ENCODE results near the gene SLC35G6. TPM values are rescaled to one million over a fixed set of nuclear protein-coding genes. Genes with fewer than 3 reads are reported as not detected.

SLC35G6 gene
- total and polyA plus RNA-seq, 2 experiments from 2014 or later = 0.16 TPM; not detected in 1

DNA sequence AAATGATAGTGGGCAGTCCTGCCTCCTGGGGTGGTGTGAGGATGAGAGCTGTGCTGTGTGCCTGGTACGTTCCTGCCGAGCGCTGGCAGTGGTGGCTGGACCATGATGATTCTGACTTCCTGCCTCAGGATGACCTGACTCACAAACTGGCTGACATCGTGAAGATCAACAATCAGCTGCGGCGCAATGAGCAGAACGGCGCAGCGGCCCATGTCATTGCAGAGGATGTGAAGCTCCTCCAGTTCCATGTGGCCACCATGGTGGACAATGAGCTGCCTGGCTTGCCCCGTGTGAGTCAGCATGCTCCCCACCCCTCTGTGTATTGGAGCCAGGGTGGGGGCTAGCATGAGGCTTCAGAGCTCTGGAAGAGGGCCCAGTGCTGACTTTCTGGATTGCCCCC lies 16.0 kb downstream of the SLC35G6 start:
- no peak overlapping the region for H3K27ac Mint-ChIP-seq
- peaks cover 84% of the 10 kb centered on the region for H3K36me3 Mint-ChIP-seq (ENCODE audit: low read depth)
- TF ChIP-seq NANOG (IDR thresholded peaks at IDR 0.05; ENCODE audit: borderline replicate concordance) (no peak), JUNB (IDR thresholded peaks at IDR 0.05; ENCODE audit: unreplicated experiment) (no peak), CREB1 (CRISPR knock-in tag; IDR thresholded peaks at IDR 0.05; ENCODE audit: low read depth) (no peak), ZNF114 (CRISPR knock-in tag; IDR thresholded peaks at IDR 0.05) (no peak), EZH2 (IDR thresholded peaks at IDR 0.05; ENCODE audit: low read depth, unreplicated experiment) (no peak), ZNF331 (CRISPR knock-in tag; IDR thresholded peaks at IDR 0.05; ENCODE audit: low read depth) (no peak), STAT1 (IDR thresholded peaks at IDR 0.05; ENCODE audit: unreplicated experiment) (no peak), POLR2AphosphoS5 (IDR thresholded peaks at IDR 0.05; ENCODE audit: low read depth) (no peak), EZH2phosphoT487 (IDR thresholded peaks at IDR 0.05; ENCODE audit: unreplicated experiment) (no peak)
- TF ChIP-seq, protein P1, sequence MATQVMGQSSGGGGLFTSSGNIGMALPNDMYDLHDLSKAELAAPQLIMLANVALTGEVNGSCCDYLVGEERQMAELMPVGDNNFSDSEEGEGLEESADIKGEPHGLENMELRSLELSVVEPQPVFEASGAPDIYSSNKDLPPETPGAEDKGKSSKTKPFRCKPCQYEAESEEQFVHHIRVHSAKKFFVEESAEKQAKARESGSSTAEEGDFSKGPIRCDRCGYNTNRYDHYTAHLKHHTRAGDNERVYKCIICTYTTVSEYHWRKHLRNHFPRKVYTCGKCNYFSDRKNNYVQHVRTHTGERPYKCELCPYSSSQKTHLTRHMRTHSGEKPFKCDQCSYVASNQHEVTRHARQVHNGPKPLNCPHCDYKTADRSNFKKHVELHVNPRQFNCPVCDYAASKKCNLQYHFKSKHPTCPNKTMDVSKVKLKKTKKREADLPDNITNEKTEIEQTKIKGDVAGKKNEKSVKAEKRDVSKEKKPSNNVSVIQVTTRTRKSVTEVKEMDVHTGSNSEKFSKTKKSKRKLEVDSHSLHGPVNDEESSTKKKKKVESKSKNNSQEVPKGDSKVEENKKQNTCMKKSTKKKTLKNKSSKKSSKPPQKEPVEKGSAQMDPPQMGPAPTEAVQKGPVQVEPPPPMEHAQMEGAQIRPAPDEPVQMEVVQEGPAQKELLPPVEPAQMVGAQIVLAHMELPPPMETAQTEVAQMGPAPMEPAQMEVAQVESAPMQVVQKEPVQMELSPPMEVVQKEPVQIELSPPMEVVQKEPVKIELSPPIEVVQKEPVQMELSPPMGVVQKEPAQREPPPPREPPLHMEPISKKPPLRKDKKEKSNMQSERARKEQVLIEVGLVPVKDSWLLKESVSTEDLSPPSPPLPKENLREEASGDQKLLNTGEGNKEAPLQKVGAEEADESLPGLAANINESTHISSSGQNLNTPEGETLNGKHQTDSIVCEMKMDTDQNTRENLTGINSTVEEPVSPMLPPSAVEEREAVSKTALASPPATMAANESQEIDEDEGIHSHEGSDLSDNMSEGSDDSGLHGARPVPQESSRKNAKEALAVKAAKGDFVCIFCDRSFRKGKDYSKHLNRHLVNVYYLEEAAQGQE (IDR thresholded peaks at IDR 0.05; ENCODE audit: unreplicated experiment) = no peak
- TF ChIP-seq, protein P2, sequence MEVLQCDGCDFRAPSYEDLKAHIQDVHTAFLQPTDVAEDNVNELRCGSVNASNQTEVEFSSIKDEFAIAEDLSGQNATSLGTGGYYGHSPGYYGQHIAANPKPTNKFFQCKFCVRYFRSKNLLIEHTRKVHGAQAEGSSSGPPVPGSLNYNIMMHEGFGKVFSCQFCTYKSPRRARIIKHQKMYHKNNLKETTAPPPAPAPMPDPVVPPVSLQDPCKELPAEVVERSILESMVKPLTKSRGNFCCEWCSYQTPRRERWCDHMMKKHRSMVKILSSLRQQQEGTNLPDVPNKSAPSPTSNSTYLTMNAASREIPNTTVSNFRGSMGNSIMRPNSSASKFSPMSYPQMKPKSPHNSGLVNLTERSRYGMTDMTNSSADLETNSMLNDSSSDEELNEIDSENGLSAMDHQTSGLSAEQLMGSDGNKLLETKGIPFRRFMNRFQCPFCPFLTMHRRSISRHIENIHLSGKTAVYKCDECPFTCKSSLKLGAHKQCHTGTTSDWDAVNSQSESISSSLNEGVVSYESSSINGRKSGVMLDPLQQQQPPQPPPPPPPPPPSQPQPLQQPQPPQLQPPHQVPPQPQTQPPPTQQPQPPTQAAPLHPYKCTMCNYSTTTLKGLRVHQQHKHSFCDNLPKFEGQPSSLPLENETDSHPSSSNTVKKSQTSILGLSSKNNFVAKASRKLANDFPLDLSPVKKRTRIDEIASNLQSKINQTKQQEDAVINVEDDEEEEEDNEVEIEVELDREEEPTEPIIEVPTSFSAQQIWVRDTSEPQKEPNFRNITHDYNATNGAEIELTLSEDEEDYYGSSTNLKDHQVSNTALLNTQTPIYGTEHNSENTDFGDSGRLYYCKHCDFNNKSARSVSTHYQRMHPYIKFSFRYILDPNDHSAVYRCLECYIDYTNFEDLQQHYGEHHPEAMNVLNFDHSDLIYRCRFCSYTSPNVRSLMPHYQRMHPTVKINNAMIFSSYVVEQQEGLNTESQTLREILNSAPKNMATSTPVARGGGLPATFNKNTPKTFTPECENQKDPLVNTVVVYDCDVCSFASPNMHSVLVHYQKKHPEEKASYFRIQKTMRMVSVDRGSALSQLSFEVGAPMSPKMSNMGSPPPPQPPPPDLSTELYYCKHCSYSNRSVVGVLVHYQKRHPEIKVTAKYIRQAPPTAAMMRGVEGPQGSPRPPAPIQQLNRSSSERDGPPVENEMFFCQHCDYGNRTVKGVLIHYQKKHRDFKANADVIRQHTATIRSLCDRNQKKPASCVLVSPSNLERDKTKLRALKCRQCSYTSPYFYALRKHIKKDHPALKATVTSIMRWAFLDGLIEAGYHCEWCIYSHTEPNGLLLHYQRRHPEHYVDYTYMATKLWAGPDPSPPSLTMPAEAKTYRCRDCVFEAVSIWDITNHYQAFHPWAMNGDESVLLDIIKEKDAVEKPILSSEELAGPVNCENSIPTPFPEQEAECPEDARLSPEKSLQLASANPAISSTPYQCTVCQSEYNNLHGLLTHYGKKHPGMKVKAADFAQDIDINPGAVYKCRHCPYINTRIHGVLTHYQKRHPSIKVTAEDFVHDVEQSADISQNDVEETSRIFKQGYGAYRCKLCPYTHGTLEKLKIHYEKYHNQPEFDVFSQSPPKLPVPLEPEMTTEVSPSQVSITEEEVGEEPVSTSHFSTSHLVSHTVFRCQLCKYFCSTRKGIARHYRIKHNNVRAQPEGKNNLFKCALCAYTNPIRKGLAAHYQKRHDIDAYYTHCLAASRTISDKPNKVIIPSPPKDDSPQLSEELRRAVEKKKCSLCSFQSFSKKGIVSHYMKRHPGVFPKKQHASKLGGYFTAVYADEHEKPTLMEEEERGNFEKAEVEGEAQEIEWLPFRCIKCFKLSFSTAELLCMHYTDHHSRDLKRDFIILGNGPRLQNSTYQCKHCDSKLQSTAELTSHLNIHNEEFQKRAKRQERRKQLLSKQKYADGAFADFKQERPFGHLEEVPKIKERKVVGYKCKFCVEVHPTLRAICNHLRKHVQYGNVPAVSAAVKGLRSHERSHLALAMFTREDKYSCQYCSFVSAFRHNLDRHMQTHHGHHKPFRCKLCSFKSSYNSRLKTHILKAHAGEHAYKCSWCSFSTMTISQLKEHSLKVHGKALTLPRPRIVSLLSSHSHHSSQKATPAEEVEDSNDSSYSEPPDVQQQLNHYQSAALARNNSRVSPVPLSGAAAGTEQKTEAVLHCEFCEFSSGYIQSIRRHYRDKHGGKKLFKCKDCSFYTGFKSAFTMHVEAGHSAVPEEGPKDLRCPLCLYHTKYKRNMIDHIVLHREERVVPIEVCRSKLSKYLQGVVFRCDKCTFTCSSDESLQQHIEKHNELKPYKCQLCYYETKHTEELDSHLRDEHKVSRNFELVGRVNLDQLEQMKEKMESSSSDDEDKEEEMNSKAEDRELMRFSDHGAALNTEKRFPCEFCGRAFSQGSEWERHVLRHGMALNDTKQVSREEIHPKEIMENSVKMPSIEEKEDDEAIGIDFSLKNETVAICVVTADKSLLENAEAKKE (CRISPR knock-in tag; IDR thresholded peaks at IDR 0.05) = no peak
- TF ChIP-seq, protein P3, sequence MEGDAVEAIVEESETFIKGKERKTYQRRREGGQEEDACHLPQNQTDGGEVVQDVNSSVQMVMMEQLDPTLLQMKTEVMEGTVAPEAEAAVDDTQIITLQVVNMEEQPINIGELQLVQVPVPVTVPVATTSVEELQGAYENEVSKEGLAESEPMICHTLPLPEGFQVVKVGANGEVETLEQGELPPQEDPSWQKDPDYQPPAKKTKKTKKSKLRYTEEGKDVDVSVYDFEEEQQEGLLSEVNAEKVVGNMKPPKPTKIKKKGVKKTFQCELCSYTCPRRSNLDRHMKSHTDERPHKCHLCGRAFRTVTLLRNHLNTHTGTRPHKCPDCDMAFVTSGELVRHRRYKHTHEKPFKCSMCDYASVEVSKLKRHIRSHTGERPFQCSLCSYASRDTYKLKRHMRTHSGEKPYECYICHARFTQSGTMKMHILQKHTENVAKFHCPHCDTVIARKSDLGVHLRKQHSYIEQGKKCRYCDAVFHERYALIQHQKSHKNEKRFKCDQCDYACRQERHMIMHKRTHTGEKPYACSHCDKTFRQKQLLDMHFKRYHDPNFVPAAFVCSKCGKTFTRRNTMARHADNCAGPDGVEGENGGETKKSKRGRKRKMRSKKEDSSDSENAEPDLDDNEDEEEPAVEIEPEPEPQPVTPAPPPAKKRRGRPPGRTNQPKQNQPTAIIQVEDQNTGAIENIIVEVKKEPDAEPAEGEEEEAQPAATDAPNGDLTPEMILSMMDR (conservative IDR thresholded peaks at IDR 0.05; ENCODE audit: low read depth in 2 of 2) = no peak
- TF ChIP-seq, protein P4, sequence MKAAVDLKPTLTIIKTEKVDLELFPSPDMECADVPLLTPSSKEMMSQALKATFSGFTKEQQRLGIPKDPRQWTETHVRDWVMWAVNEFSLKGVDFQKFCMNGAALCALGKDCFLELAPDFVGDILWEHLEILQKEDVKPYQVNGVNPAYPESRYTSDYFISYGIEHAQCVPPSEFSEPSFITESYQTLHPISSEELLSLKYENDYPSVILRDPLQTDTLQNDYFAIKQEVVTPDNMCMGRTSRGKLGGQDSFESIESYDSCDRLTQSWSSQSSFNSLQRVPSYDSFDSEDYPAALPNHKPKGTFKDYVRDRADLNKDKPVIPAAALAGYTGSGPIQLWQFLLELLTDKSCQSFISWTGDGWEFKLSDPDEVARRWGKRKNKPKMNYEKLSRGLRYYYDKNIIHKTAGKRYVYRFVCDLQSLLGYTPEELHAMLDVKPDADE (IDR thresholded peaks at IDR 0.05) = no peak
- Histone ChIP-seq H3K4me2 (no peak overlapping the region), H3K79me2 (replicated peaks; ENCODE audit: insufficient read depth) (peaks cover 38% of the 10 kb centered on the region), H2AFZ (no peak overlapping the region), H3K4me3 (no peak overlapping the region), H3K27me3 (ENCODE audit: insufficient read depth) (no peaks in the 10 kb centered on the region), H3K27ac (ENCODE audit: low read depth) (no peak overlapping the region), H3F3A (replicated peaks; ENCODE audit: low read depth) (0 out of 2 replicates have a peak, but pooled peaks cover 10% of the 10 kb centered on the region), H3K9me2 (ENCODE audit: insufficient read depth) (no peaks in the 10 kb centered on the region), H4K20me1 (replicated peaks; ENCODE audit: insufficient read depth) (peaks cover 18% of the 10 kb centered on the region), H3K36me3 (ENCODE audit: insufficient read depth) (peaks cover 38% of the 10 kb centered on the region), H3K4me1 (ENCODE audit: insufficient read depth) (no peaks in the 10 kb centered on the region)
- no peaks in the 10 kb centered on the region; the same call in 2 of the 3 replicates for H3K9me3 Mint-ChIP-seq
- H3K4me1 Mint-ChIP-seq = no peaks in the 10 kb centered on the region; the same call in 2 of the 3 replicates
- H3K27me3 Mint-ChIP-seq (ENCODE audit: insufficient read depth, low read depth, poor library complexity) = peaks cover 8% of the 10 kb centered on the region
- H3K4me3 Mint-ChIP-seq = no peak overlapping the region
- no peak for DNase-seq (ENCODE audit: low spot score)
- ATAC-seq = no peak

Measured in GM23338 (cell line).